Stomach (tissue), 9 donors: ENCODE measurements around the gene CDK12. TPM values are rescaled to one million over a fixed set of nuclear protein-coding genes. Genes with fewer than 3 reads are reported as not detected.

Source experiments
- DNase-seq, 2 donors: peaks; one replicate each; pipeline versions ENCODE4 v3.0.0 to v3.0.0-alpha.2; 2013 to 2019
- H3K27ac ChIP-seq, 5 donors: fragments of 200-600 bp in 4 of 5; sonication (generic) in 4 of 5; one replicate each; pipeline ENCODE4 v1.5.1; 2013 to 2019; ENCODE audit warnings: mild to moderate bottlenecking in 1 of 5, moderate library complexity in 1 of 5
- H3K27me3 ChIP-seq, 3 donors: fragments of 200-600 bp; sonication (generic); one replicate each; pipeline ENCODE4 v1.5.1; 2017 to 2019; ENCODE audit warnings: mixed run types in 1 of 3
- H3K36me3 ChIP-seq, 4 donors: fragments of 200-600 bp; sonication (generic); 1 replicate in 3 of 4; 2 replicates in 1 of 4; pipeline ENCODE4 v1.5.1; 2016 to 2019
- H3K4me1 ChIP-seq, 4 donors: fragments of 200-600 bp; sonication (generic); one replicate each; pipeline ENCODE4 v1.5.1; 2016 to 2019
- H3K4me3 ChIP-seq, 4 donors: fragments of 200-600 bp; sonication (generic) in 3 of 4; one replicate each; pipeline ENCODE4 v1.5.1; 2016 to 2019; ENCODE audit warnings: mild to moderate bottlenecking in 1 of 4
- H3K9me3 ChIP-seq, 4 donors: fragments of 200-600 bp; sonication (generic); one replicate each; pipeline ENCODE4 v1.5.1; 2016 to 2019
- CTCF ChIP-seq, 7 experiments: fragments of 450-650 bp in 4 of 7; fragments of 200-600 bp in 3 of 7; sonication (generic) in 3 of 7; IDR thresholded peaks; one replicate each; pipeline ENCODE4 v1.5.1; 2016 to 2019; ENCODE audit warnings: antibody characterized with exemption in 7 of 7, control low read depth in 2 of 7, mild to moderate bottlenecking in 1 of 7
- EP300 ChIP-seq: sonication (generic); formaldehyde crosslinking; IDR thresholded peaks from one replicate; pipeline ENCODE4 v1.6.1; 2017; ENCODE audit warnings: antibody characterized with exemption
- POLR2A ChIP-seq, 4 donors: fragments of 450-650 bp; IDR thresholded peaks; one replicate each; pipeline ENCODE4 v1.6.1; 2016; ENCODE audit warnings: antibody characterized with exemption in 4 of 4, control low read depth in 2 of 4, mild to moderate bottlenecking in 1 of 4, moderate library complexity in 1 of 4
- POLR2AphosphoS5 ChIP-seq, 3 donors: sonication (generic); formaldehyde crosslinking; IDR thresholded peaks; one replicate each; pipeline ENCODE4 v1.6.1; 2016; ENCODE audit warnings: antibody characterized with exemption in 3 of 3
- WGBS, 5 donors: extraction: QIAGEN DNeasy Blood & Tissue Kit in 3 of 5; methylation state at CpG; one replicate each; pipeline versions ENCODE4 v1.1.5 to v1.1.7; 2013 to 2018; 5-methylcytosine and 5-hydroxymethylcytosine counted together
- intact Hi-C: fragments of 100-400 bp; cut with DNase I; formaldehyde crosslinking; loops from one replicate; pipeline ENCODE4 v1.15.1; 2023; ENCODE audit warnings: low total_unique reads
- polyA plus RNA-seq, 3 donors: library from polyadenylated mRNA; stranded (reverse); fragments of 200-250 nt; gene quantifications; one replicate each; pipeline ENCODE4 v1.2.3, GENCODE V29; 2013
- total RNA-seq, 5 donors: library from RNA; depleted of rRNA; stranded (reverse); fragments of >200 nt; gene quantifications; one replicate each; pipeline versions ENCODE4 v1.1.0 to v1.2.3, GENCODE V29; 2014 to 2016
- donor health status: healthy with polysubstance abuse.
- donor health status: Bipolar disorder and iron deficiency.
- donor health status: healthy.

The CDK12 gene
- total and polyA plus RNA-seq, 8 donors: 5.1 to 66.5 (median 33.5) TPM

- Histone ChIP-seq H3K36me3 (peaks cover 15 to 98% (median 96%) of the 10 kb centered on the region in 4 donors), H3K27ac (no peak overlapping the region), H3K4me3 (no peak overlapping the region), H3K4me1 (no peaks in the 10 kb centered on the region), H3K9me3 (no peaks in the 10 kb centered on the region), H3K27me3 (no peaks in the 10 kb centered on the region)
- TF ChIP-seq EP300 (no peak), CTCF (IDR thresholded peaks at IDR 0.05) (no peak), POLR2A (IDR thresholded peaks at IDR 0.05) (no peak), POLR2AphosphoS5 (IDR thresholded peaks at IDR 0.05) (no peak)
- WGBS, 5 donors: 68 to 83% (median 71%) methylated on average over 2 of the region's 2 CpGs
- no peak for DNase-seq
- intact Hi-C loops: no loop called here
Measured at GRCh38 chr17:39555368-39555767, 94.1 kb downstream of the CDK12 start.

- peak in 1 of 2 donors; percentile 51 for DNase-seq
- Histone ChIP-seq H3K4me1 (no peaks in the 10 kb centered on the region), H3K4me3 (no peak overlapping the region), H3K9me3 (no peaks in the 10 kb centered on the region), H3K36me3 (peaks cover 15 to 98% (median 96%) of the 10 kb centered on the region in 4 donors), H3K27ac (no peak overlapping the region), H3K27me3 (no peaks in the 10 kb centered on the region)
- intact Hi-C loops: no loop called here
- WGBS, 5 donors: 40 to 58% (median 50%) methylated on average over 1 of the region's 1 CpG
- TF ChIP-seq POLR2A (IDR thresholded peaks at IDR 0.05): no peak
- TF ChIP-seq EP300: no peak
- no peak for TF ChIP-seq POLR2AphosphoS5 (IDR thresholded peaks at IDR 0.05)
- no peak for TF ChIP-seq CTCF (IDR thresholded peaks at IDR 0.05)
Measured at GRCh38 chr17:39556423-39556822, 95.1 kb downstream of the CDK12 start.

GRCh38 chr17:39562395-39562794, 101.1 kb downstream of the CDK12 start:
- TF ChIP-seq POLR2AphosphoS5 (IDR thresholded peaks at IDR 0.05) (no peak), POLR2A (IDR thresholded peaks at IDR 0.05) (no peak), EP300 (no peak), CTCF (IDR thresholded peaks at IDR 0.05) (no peak)
- no peak for DNase-seq
- Histone ChIP-seq H3K27ac (no peak overlapping the region), H3K4me3 (no peak overlapping the region), H3K36me3 (peaks cover 10 to 83% (median 81%) of the 10 kb centered on the region in 4 donors), H3K9me3 (no peaks in the 10 kb centered on the region), H3K27me3 (no peaks in the 10 kb centered on the region), H3K4me1 (peaks cover 0 to 7% (median 0%) of the 10 kb centered on the region in 4 donors)
- WGBS, 5 donors: 53 to 84% (median 59%) methylated on average over 1 of the region's 1 CpG
- intact Hi-C loops: no loop called here

- 82 to 87% (median 85%) methylated on average over 7 of the region's 7 CpGs for WGBS, 5 donors
- H3K4me1 ChIP-seq: peaks cover 0 to 7% (median 0%) of the 10 kb centered on the region in 4 donors
- no peaks in the 10 kb centered on the region for H3K27me3 ChIP-seq
- peaks cover 10 to 83% (median 81%) of the 10 kb centered on the region in 4 donors for H3K36me3 ChIP-seq
- H3K4me3 ChIP-seq: no peak overlapping the region
- H3K27ac ChIP-seq: no peak overlapping the region
- no peak for DNase-seq
- no peak for TF ChIP-seq EP300
- TF ChIP-seq CTCF (IDR thresholded peaks at IDR 0.05): no peak
- TF ChIP-seq POLR2A (IDR thresholded peaks at IDR 0.05): no peak
- no peak for TF ChIP-seq POLR2AphosphoS5 (IDR thresholded peaks at IDR 0.05)
- H3K9me3 ChIP-seq: no peaks in the 10 kb centered on the region
- intact Hi-C loops: no loop called here
Measured at GRCh38 chr17:39562976-39563375, 101.7 kb downstream of the CDK12 start.
